ENCODE data around the gene CDHR3. TPM values are rescaled to one million over a fixed set of nuclear protein-coding genes. Genes with fewer than 3 reads are reported as not detected.
A peak's percentile ranks its signal among the peaks of the same experiment; 100 is the strongest.

The CDHR3 gene
- total and polyA plus RNA-seq, 2 donors (not counting 1 experiment from before 2014, with no cell fraction given) = 5.1 to 9.4 TPM

- Histone ChIP-seq H4K20me1 (ENCODE audit: control insufficient read depth, extremely low read depth, insufficient read depth, low read length) (no peaks in the 10 kb centered on the region), H3K4me3 (replicated peaks in 1 of 4; ENCODE audit: control extremely low read depth in 1 of 4, insufficient read depth in 1 of 4, low read depth in 3 of 4, low read length in 4 of 4) (no peak overlapping the region), H3K9me3 (ENCODE audit: control insufficient read depth, insufficient read depth, low read depth, low read length) (no peaks in the 10 kb centered on the region), H3K9ac (ENCODE audit: insufficient read depth, low read length) (no peak overlapping the region), H3K27ac (ENCODE audit: insufficient read depth, low read length) (no peak overlapping the region), H3K36me3 (ENCODE audit: control insufficient read depth, insufficient read depth, low read length) (no peaks in the 10 kb centered on the region), H3K4me1 (ENCODE audit: control insufficient read depth, extremely low read depth, insufficient read depth, low read length) (peaks cover 8% of the 10 kb centered on the region), H3K27me3 (ENCODE audit: control insufficient read depth, insufficient read depth, low read length) (no peaks in the 10 kb centered on the region), H3K4me2 (ENCODE audit: extremely low read depth, insufficient read depth, low read length) (no peak overlapping the region), H2AFZ (ENCODE audit: low read length) (no peak overlapping the region), H3K79me2 (ENCODE audit: control insufficient read depth, insufficient read depth, low read length) (no peaks in the 10 kb centered on the region)
- TF ChIP-seq CTCF (conservative IDR thresholded peaks at IDR 0.05 in 1 of 2, IDR thresholded peaks at IDR 0.05 in 1 of 2; ENCODE audit: low read depth in 1 of 2, low read length in 2 of 2) (no peak), EZH2 (IDR thresholded peaks at IDR 0.05; ENCODE audit: low read length, missing control alignments) (no peak)
- DNase-seq (ENCODE audit: low read depth in 2 of 2) = no peak
These were observed 104.6 kb downstream of the CDHR3 start for GRCh38 chr7:106067678-106068077.

DNA sequence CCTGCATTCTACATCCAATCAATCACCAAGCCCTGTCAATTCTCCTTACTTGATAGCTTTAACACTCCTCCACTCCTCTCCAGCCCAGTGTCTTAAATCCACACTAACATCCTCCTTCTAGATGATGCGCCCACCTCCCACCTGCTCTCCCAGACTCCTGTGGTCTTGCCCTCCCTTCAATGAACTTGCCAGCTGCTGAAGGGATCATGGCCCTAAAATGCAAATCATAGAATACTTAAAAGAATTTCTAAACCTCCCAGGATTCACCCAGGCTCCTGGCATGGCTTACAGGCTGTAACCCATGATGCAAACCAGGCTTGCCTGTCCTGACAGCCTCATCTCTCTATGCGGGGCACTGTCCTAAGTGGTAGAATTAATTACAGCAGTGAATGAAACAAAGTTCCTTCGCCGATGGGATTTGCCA is 105.5 kb downstream of the CDHR3 start:
- Histone ChIP-seq H3K79me2 (ENCODE audit: control insufficient read depth, insufficient read depth, low read length) (no peaks in the 10 kb centered on the region), H3K27ac (ENCODE audit: insufficient read depth, low read length) (no peak overlapping the region), H3K4me2 (ENCODE audit: extremely low read depth, insufficient read depth, low read length) (no peak overlapping the region), H2AFZ (ENCODE audit: low read length) (no peak overlapping the region), H3K9ac (ENCODE audit: insufficient read depth, low read length) (no peak overlapping the region), H3K4me1 (ENCODE audit: control insufficient read depth, extremely low read depth, insufficient read depth, low read length) (peaks cover 8% of the 10 kb centered on the region), H3K4me3 (replicated peaks in 1 of 4; ENCODE audit: control extremely low read depth in 1 of 4, insufficient read depth in 1 of 4, low read depth in 3 of 4, low read length in 4 of 4) (no peak overlapping the region), H3K36me3 (ENCODE audit: control insufficient read depth, insufficient read depth, low read length) (no peaks in the 10 kb centered on the region), H3K9me3 (ENCODE audit: control insufficient read depth, insufficient read depth, low read depth, low read length) (no peaks in the 10 kb centered on the region), H4K20me1 (ENCODE audit: control insufficient read depth, extremely low read depth, insufficient read depth, low read length) (no peaks in the 10 kb centered on the region), H3K27me3 (ENCODE audit: control insufficient read depth, insufficient read depth, low read length) (no peaks in the 10 kb centered on the region)
- TF ChIP-seq EZH2 (IDR thresholded peaks at IDR 0.05; ENCODE audit: low read length, missing control alignments) = no peak
- no peak for TF ChIP-seq CTCF (conservative IDR thresholded peaks at IDR 0.05 in 1 of 2, IDR thresholded peaks at IDR 0.05 in 1 of 2; ENCODE audit: low read depth in 1 of 2, low read length in 2 of 2)
- no peak for DNase-seq (ENCODE audit: low read depth in 2 of 2)

- Histone ChIP-seq H3K27me3 (ENCODE audit: control insufficient read depth, insufficient read depth, low read length) (no peaks in the 10 kb centered on the region), H3K79me2 (ENCODE audit: control insufficient read depth, insufficient read depth, low read length) (no peaks in the 10 kb centered on the region), H3K27ac (ENCODE audit: insufficient read depth, low read length) (no peak overlapping the region), H2AFZ (ENCODE audit: low read length) (no peak overlapping the region), H3K4me3 (replicated peaks in 1 of 4; ENCODE audit: control extremely low read depth in 1 of 4, insufficient read depth in 1 of 4, low read depth in 3 of 4, low read length in 4 of 4) (no peak overlapping the region), H4K20me1 (ENCODE audit: control insufficient read depth, extremely low read depth, insufficient read depth, low read length) (no peaks in the 10 kb centered on the region), H3K9me3 (ENCODE audit: control insufficient read depth, insufficient read depth, low read depth, low read length) (no peaks in the 10 kb centered on the region), H3K4me2 (ENCODE audit: extremely low read depth, insufficient read depth, low read length) (no peak overlapping the region), H3K9ac (ENCODE audit: insufficient read depth, low read length) (no peak overlapping the region), H3K4me1 (ENCODE audit: control insufficient read depth, extremely low read depth, insufficient read depth, low read length) (peaks cover 8% of the 10 kb centered on the region), H3K36me3 (ENCODE audit: control insufficient read depth, insufficient read depth, low read length) (no peaks in the 10 kb centered on the region)
- no peak for TF ChIP-seq CTCF (conservative IDR thresholded peaks at IDR 0.05 in 1 of 2, IDR thresholded peaks at IDR 0.05 in 1 of 2; ENCODE audit: low read depth in 1 of 2, low read length in 2 of 2)
- no peak for TF ChIP-seq EZH2 (IDR thresholded peaks at IDR 0.05; ENCODE audit: low read length, missing control alignments)
- peak in 1 of 2 donors; percentile 25 for DNase-seq (ENCODE audit: low read depth in 2 of 2)
These were observed 105.9 kb downstream of the CDHR3 start for GRCh38 chr7:106068986-106069385.

Measured in fibroblast of lung (primary cell).